Prostate gland (tissue), 2 donors: Measurements from ENCODE around the gene SCYGR3.

Experiments
- CTCF ChIP-seq, 4 experiments: fragments of 200-600 bp in 2 of 4; fragments of 450-650 bp in 2 of 4; sonication (generic) in 2 of 4; IDR thresholded peaks; 1 replicate in 3 of 4; 2 replicates in 1 of 4; pipeline ENCODE4 v1.5.1; 2016 to 2019; ENCODE audit warnings: antibody characterized with exemption in 4 of 4, mild to moderate bottlenecking in 2 of 4, moderate library complexity in 2 of 4
- POLR2A ChIP-seq: fragments of 450-650 bp; IDR thresholded peaks from one replicate; pipeline ENCODE4 v1.6.1; 2016; ENCODE audit warnings: antibody characterized with exemption, mild to moderate bottlenecking

GRCh38 chr2:227654426-227654825 lies 39.8 kb upstream of the SCYGR3 start:
- TF ChIP-seq CTCF (IDR thresholded peaks at IDR 0.05) (no peak), POLR2A (no peak)
